ENCODE measurements around the gene ALKBH3. TPM values are rescaled to one million over a fixed set of nuclear protein-coding genes. Genes with fewer than 3 reads are reported as not detected.
A peak's percentile ranks its signal among the peaks of the same experiment; 100 is the strongest.

The ALKBH3 gene
- total and polyA plus RNA-seq, 2 experiments from 2014 or later, result 23.8 to 27.2 TPM

GRCh38 chr11:43924112-43924855 lies 43.7 kb downstream of the ALKBH3 start:
- no peaks in the 10 kb centered on the region for H3K27me3 ChIP-seq
- peak overlapping the region; percentile 86 for H3K27ac ChIP-seq
- no peak for DNase-seq (ENCODE audit: low spot score)
- no peak overlapping the region for H2AFZ ChIP-seq
- no peak overlapping the region for H3K4me3 ChIP-seq
- no peaks in the 10 kb centered on the region for H3K36me3 ChIP-seq (replicated peaks; ENCODE audit: insufficient read depth, low read depth)
- H3K4me1 ChIP-seq (ENCODE audit: insufficient read depth), result peaks cover 21% of the 10 kb centered on the region
- H3K79me2 ChIP-seq, result no peaks in the 10 kb centered on the region
- no peaks in the 10 kb centered on the region for H3K9me2 ChIP-seq (replicated peaks; ENCODE audit: insufficient read depth)
- H4K20me1 ChIP-seq (ENCODE audit: insufficient read depth, poor library complexity, severe bottlenecking), result no peaks in the 10 kb centered on the region
- TF ChIP-seq EZH2 (IDR thresholded peaks at IDR 0.05; ENCODE audit: borderline replicate concordance), result no peak
- TF ChIP-seq CTCF (IDR thresholded peaks at IDR 0.05; ENCODE audit: poor library complexity), result no peak
- no peak for TF ChIP-seq EZH2phosphoT487 (IDR thresholded peaks at IDR 0.05; ENCODE audit: low read depth, severe bottlenecking, unreplicated experiment)
- H3K4me2 ChIP-seq, result peak overlapping the region; percentile 7
- no peaks in the 10 kb centered on the region for H3K9me3 ChIP-seq (ENCODE audit: low read depth)
- WGBS (ENCODE audit: low lambda C conversion rate, missing lambda C conversion rate), result 87% methylated on average over 27 of the region's 27 CpGs

- H3K27me3 ChIP-seq, result no peaks in the 10 kb centered on the region
- H2AFZ ChIP-seq, result no peak overlapping the region
- no peak for DNase-seq (ENCODE audit: low spot score)
- no peaks in the 10 kb centered on the region for H3K9me3 ChIP-seq (ENCODE audit: low read depth)
- no peak overlapping the region for H3K4me3 ChIP-seq
- no peaks in the 10 kb centered on the region for H4K20me1 ChIP-seq (ENCODE audit: insufficient read depth, poor library complexity, severe bottlenecking)
- no peaks in the 10 kb centered on the region for H3K36me3 ChIP-seq (replicated peaks; ENCODE audit: insufficient read depth, low read depth)
- H3K4me1 ChIP-seq (ENCODE audit: insufficient read depth), result peaks cover 21% of the 10 kb centered on the region
- WGBS (ENCODE audit: low lambda C conversion rate, missing lambda C conversion rate), result 94% methylated on average over 14 of the region's 14 CpGs
- no peaks in the 10 kb centered on the region for H3K79me2 ChIP-seq
- H3K9me2 ChIP-seq (replicated peaks; ENCODE audit: insufficient read depth), result no peaks in the 10 kb centered on the region
- TF ChIP-seq EZH2 (IDR thresholded peaks at IDR 0.05; ENCODE audit: borderline replicate concordance), result no peak
- no peak for TF ChIP-seq EZH2phosphoT487 (IDR thresholded peaks at IDR 0.05; ENCODE audit: low read depth, severe bottlenecking, unreplicated experiment)
- no peak for TF ChIP-seq CTCF (IDR thresholded peaks at IDR 0.05; ENCODE audit: poor library complexity)
- H3K27ac ChIP-seq, result peak overlapping the region; percentile 86
- no peak overlapping the region for H3K4me2 ChIP-seq
Observed at GRCh38 chr11:43925063-43925931, 44.7 kb downstream of the ALKBH3 start.

- peak overlapping the region; percentile 16 for H3K27ac ChIP-seq
- 53% methylated on average over 12 of the region's 12 CpGs for WGBS (ENCODE audit: low lambda C conversion rate, missing lambda C conversion rate)
- H3K9me3 ChIP-seq (ENCODE audit: low read depth), result no peaks in the 10 kb centered on the region
Observed at GRCh38 chr11:43925932-43926505, 45.4 kb downstream of the ALKBH3 start.

More at GRCh38 chr11:43925932-43926505, 45.4 kb downstream of the ALKBH3 start:
- H3K27me3 ChIP-seq, result no peaks in the 10 kb centered on the region
- peaks cover 21% of the 10 kb centered on the region for H3K4me1 ChIP-seq (ENCODE audit: insufficient read depth)
- no peak overlapping the region for H3K4me3 ChIP-seq
- H3K9me2 ChIP-seq (replicated peaks; ENCODE audit: insufficient read depth), result no peaks in the 10 kb centered on the region
- TF ChIP-seq CTCF (IDR thresholded peaks at IDR 0.05; ENCODE audit: poor library complexity) (no peak), EZH2 (IDR thresholded peaks at IDR 0.05; ENCODE audit: borderline replicate concordance) (no peak), EZH2phosphoT487 (IDR thresholded peaks at IDR 0.05; ENCODE audit: low read depth, severe bottlenecking, unreplicated experiment) (no peak)
- H3K79me2 ChIP-seq, result no peaks in the 10 kb centered on the region
- no peaks in the 10 kb centered on the region for H4K20me1 ChIP-seq (ENCODE audit: insufficient read depth, poor library complexity, severe bottlenecking)
- no peak overlapping the region for H3K4me2 ChIP-seq
- H3K36me3 ChIP-seq (replicated peaks; ENCODE audit: insufficient read depth, low read depth), result no peaks in the 10 kb centered on the region
- H2AFZ ChIP-seq, result no peak overlapping the region
- no peak for DNase-seq (ENCODE audit: low spot score)
